Transverse colon (tissue), 4 donors: Measurements from ENCODE around the gene CAMSAP1.

Experiments
- CTCF ChIP-seq, 5 experiments: fragments of 200-600 bp in 3 of 5; fragments of 450-650 bp in 2 of 5; sonication (generic) in 3 of 5; IDR thresholded peaks; 1 replicate in 2 of 5; 2 replicates in 3 of 5; pipeline ENCODE4 v1.5.1; 2016 to 2017; ENCODE audit warnings: antibody characterized with exemption in 5 of 5, inconsistent platforms in 3 of 5, mild to moderate bottlenecking in 2 of 5, moderate library complexity in 1 of 5
- POLR2AphosphoS5 ChIP-seq, 3 donors: sonication (generic); formaldehyde crosslinking; IDR thresholded peaks; one replicate each; pipeline ENCODE4 v1.6.1; 2016; ENCODE audit warnings: antibody characterized with exemption in 3 of 3

- TF ChIP-seq POLR2AphosphoS5 (IDR thresholded peaks at IDR 0.05) (no peak), CTCF (IDR thresholded peaks at IDR 0.05) (no peak)
Observed at GRCh38 chr9:135780626-135781025, 126.7 kb downstream of the CAMSAP1 start.
